ENCODE measurements around the gene EPB42.
"Not testable (repeated sequence)": the region's sequence is repeated elsewhere in the genome, so short reads cannot be mapped to it uniquely, and the experiment has no call there.

Gene EPB42

DNA sequence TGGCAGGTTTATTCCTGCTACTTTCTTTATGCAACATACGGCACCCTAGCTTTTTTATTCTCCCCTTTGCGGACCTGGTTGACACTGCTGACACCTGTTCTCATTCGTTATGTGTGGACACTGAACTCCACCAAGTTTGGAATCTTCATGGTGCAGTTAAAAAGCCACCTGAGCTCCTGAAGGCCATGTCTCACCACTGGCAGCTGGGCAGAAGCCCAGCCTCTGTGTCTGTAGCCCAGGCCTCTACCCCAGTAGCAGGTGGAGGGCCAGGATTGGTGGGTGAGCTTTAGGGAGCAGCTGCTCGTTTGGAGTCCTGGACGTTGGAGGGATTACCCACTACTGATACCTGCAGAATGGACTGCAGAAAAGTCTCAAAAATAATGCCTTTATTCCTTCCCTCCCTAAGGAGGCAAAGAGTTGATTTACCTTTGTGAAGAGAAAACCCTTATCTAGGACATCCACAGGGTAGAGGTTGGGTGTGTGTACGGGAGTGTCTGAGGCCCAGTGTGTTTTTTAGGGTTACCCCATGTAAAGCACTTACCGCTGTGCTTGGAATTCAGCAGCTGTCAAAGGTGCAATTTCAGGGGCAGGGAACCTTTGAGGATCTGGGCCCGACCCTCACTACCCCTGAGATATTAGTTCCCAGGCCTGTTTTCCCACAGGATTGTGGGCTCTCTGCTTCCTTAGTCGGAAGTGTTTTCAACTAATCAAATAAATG is 36.3 kb downstream of the EPB42 start:
- DNase-seq, result no peak

DNA sequence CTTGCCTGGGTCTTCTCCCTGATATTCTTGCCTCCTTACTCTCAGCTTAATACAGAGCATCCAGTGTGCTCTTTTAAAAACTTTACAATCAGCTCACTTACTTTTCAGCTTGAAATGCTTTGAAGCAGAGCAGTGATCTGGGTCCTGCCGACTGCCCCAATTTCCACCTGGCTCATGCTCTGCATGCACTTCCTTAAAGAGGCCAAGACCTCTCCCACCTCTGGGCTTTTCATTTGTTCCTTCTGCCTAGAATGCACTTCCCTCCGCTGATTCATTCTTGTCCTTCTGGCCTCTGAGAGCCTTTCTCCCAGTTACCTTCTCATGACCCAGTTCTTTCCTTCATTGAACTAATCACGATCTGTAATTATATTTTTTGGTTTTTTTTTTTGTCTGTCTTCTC is 37.5 kb downstream of the EPB42 start:
- no peak for DNase-seq

DNA sequence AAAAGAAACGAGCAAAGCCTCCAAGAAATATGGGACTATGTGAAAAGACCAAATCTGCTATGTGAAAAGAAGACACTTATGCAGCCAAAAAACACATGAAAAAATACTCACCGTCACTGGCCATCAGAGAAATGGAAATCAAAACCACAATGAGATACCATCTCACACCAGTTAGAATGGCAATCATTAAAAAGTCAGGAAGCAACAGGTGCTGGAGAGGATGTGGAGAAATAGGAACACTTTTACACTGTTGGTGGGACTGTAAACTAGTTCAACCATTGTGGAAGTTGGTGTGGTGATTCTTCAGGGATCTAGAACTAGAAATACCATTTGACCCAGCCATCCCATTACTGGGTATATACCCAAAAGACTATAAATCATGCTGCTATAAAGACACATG is 43.7 kb downstream of the EPB42 start:
- DNase-seq, result not testable (repeated sequence)

DNA sequence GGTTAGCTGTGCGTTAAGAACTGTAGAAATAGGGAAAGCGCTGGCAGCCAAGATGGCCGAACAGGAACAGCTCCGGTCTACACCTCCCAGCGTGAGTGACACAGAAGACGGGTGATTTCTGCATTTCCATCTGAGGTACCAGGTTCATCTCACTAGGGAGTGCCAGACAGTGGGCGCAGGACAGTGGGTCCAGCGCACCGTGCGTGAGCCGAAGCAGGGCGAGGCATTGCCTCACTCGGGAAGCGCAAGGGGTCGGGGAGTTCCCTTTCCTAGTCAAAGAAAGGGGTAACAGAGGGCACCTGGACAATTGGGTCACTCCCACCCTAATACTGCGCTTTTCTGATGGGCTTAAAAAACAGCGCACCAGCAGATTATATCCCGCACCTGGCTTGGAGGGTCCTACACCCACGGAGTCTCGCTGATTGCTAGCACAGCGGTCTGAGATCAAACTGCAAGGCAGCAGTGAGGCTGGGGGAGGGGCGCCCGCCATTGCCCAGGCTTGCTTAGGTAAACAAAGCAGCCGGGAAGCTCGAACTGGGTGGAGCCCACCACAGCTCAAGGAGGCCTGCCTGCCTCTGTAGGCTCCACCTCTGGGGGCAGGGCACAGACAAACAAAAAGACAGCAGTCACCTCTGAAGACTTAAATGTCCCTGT is 45.0 kb downstream of the EPB42 start:
- not testable (repeated sequence) for DNase-seq

DNA sequence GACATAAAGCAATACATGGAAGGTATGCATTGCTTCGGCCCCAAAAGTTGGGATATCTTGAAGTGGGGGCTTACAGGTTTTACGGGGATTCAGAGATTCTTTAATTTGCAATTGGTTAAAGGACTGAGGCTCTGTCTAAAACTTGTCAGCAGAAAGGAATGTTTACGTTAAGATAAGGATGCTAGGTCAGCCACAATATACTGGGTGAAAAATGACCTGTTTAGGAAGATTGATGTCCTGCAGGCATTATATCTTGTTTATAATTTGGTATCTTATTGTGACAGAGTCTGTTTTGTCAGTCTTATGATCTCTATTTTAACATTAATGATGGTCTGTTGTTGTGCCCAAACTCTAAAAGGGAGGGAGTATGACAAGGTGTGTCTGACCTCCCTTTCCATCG is 50.9 kb downstream of the EPB42 start:
- no peak for DNase-seq

DNA sequence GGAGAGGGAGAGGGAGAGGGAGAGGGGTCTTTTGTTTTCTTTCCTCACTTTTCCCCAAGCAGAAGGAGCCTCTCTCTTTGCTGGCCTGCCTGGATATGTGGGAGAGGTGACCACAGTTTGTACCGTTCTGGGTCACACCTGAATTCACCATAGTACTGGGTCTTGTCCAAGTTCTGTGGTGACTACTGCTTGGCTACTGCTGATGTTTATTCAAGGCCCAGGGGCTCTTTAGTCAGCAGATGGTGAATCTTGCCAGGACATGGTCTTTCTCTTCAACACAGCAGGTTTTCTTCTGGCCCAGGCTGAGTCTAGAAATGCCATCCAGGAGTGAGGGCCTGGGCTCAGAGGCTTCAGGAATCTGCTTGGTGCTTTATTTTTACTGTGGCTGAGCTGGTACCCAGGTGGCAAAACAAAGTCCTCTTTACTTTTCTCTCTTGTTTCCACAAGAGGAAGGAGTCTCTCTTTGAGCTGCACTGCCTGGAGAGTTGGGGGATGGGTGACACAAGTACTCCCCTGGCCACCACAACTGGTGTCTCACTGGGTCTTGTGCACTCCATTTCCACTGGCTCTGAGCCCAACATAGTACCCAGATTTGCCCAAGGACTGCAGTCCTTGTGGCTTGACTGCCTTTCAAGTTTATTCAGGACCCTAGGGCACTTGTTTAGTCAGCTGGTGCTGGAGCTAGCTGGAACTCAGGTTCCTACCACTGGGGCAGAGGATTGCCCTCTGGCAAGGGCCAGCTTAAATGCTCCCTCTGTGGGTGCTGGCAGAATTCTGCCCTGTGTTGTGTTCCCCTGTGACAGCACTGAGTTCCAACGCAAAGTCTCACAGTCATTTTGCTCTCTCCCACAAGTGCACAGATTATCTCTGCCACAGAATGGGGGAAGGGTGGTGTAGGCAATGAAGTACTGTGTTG is 52.4 kb downstream of the EPB42 start:
- no peak for DNase-seq

DNA sequence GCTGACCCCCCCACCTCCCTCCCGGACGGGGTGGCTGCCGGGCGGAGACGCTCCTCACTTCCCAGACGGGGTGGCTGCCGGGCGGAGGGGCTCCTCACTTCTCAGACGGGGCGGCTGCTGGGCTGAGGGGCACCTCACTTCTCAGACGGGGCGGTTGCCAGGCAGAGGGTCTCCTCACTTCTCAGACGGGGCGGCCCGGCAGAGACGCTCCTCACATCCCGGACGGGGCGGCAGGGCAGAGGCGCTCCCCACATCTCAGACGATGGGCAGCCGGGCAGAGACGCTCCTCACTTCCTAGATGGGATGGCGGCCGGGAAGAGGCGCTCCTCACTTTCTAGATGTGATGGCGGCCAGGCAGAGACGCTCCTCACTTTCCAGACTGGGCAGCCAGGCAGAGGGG is 53.6 kb downstream of the EPB42 start:
- not testable (repeated sequence) for DNase-seq

DNA sequence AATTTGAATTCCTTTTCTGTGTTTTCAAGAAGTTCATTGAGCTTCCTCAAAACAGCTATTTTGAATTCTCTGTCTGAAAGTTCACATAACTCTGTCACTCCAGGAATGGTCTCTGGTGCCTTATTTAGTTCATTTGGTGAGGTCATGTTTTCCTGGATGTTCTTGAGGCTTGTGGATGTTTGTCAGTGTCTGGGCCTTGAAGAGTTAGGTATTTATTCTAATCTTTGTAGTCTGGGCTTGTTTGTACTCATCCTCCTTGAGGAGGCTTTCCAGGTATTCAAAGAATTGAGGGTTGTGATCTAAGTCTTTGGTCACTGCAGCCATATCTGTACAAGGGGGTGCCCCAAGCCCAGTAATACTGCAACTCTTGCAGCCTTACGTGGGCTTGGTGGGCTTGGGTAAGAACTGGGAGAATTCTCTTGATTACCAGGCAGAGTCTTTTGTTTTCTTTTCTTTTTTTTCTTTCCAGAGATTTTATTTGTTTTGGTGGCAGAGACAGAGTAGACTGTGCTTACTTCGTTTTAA is 55.0 kb downstream of the EPB42 start:
- no peak for DNase-seq

DNA sequence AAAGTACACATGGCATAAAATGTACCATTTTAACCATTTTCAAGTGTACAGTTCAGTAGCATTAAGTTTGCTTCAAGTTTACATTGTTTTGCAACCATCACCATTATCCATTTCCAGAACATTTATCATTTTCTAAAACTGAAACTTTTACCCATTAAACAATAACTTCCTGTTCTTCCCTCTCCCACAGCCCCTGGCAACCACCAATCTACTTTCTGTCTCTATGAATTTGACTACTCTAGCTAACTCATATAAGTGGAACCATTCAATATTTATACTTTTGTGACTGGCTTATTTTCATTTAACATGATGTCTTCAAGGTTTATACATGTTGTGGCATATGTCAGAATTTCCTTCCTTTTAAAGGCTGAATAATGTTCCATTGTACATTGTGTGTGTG is 67.5 kb downstream of the EPB42 start:
- DNase-seq, result no peak

DNA sequence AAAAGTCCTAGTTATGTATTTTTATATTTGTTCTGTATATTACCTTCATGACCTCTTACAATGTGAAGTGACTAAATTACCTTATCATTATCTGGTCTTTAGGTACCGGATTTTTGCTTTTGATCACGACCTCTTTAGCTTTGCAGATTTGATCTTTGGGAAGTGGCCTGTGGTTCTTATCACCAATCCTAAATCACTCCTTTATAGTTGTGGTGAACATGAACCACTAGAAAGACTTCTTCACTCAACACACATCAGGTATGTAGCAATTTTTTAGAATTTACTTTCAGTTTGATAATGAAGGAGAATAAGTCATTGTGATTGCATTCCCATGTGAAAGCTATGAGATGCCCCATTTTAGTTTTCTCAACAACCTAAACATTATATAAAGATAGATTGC is 69.1 kb downstream of the EPB42 start:
- DNase-seq, result no peak

DNA sequence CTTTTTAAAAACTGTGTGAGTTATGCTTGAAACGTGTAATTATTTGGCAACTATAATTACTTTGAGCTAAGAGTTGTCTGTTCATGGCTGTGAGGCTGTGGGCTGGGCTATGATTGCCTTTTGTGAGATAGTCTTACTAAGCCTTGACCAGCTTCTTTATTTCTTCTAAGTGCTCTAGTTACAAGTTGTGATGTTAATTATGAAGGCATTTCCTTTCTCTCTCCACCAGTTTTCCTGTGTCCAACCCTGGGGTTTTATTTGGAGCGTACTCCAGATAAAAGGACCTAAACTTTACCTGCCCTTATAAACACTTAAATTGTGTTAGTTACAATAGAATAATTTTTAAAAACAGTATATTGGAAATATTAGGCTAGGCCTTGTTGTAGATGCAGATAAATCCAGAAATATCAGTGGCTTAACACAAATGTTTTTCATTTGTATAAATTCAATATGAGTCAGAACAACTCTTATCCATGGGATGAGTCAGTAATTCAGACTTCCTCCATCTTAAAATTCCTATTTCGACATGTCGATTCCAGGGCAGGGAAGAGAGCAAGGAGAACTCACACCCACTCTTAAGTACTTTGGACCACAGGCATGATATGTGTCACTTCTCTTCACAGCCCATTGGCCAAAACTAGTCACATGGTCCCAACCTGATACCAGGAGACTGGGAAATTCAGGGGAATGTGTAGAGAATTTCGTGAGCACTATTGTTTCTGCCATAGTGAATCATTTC is 70.5 kb downstream of the EPB42 start:
- no peak for DNase-seq
